Fibroblast of the aortic adventitia (primary cell): ENCODE data around the gene SLC24A3. TPM values are rescaled to one million over a fixed set of nuclear protein-coding genes. Genes with fewer than 3 reads are reported as not detected.

Experiments used
- DNase-seq: peaks from one replicate; pipeline ENCODE4 v3.0.0-alpha.2; 2010; ENCODE audit warnings: low read depth
- H3K4me3 ChIP-seq: 2 replicates; pipeline ENCODE4 v1.5.1; 2011; ENCODE audit warnings: low read depth, mild to moderate bottlenecking, control low read depth, low read length, moderate library complexity
- CTCF ChIP-seq: IDR thresholded peaks from 2 replicates; pipeline ENCODE4 v1.5.1; 2011; ENCODE audit warnings: mild to moderate bottlenecking, low read length, control low read depth, inconsistent platforms; ENCODE audit not compliant: insufficient read depth
- total RNA-seq: library from RNA; depleted of rRNA; stranded (reverse); fragments of >200 nt; gene quantifications from 2 replicates; pipeline ENCODE4 v1.2.3, GENCODE V29; 2012; ENCODE audit warnings: low replicate concordance

SLC24A3 gene
- total RNA-seq, 1 donor = not detected

DNA sequence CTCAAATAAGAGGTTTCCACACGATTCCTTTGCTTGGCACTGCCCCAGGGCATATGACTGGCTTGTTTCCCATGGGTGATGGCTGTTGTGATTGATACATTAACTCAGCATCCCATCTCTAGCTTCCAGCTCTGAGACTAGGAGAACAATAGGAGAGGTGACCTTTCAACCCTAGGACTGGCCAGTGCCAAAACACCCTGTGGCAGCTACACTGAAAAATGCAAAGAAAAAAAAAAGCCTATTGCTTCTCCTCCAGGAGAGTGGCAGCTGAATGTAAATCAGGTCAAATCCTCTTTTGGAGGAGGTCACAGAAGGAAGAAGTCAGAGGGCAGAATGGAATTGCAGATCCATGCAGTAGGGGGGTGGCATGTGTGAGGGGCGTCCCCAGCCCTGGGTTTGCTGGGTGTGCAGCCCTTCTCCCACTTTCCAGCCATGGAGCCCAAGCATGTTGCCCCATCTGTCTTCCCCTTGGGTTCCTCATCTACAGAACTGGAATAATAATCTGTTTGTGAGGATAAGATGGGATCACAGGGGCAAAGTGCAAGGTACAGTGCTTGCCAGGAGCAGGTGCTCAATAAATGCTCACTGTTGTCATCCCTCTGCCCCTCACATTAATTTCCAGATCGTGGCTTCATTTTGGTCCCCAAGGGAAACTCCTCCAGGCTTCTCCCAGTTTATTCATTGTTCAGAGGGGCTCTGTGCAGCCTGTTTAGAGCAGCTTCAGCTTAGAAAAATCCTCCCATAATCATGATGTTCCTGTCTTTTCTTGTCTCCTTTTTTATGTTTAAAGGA, 300.6 kb downstream of the SLC24A3 start:
- no peak for DNase-seq
- no peak overlapping the region for H3K4me3 ChIP-seq
- no peak for TF ChIP-seq CTCF

GRCh38 chr20:19515074-19515473, 302.6 kb downstream of the SLC24A3 start:
- DNase-seq = no peak
- no peak overlapping the region for H3K4me3 ChIP-seq
- no peak for TF ChIP-seq CTCF

GRCh38 chr20:19519466-19519865, 307.0 kb downstream of the SLC24A3 start:
- no peak overlapping the region for H3K4me3 ChIP-seq
- TF ChIP-seq CTCF = no peak
- no peak for DNase-seq

GRCh38 chr20:19520261-19520660, 307.8 kb downstream of the SLC24A3 start:
- no peak for TF ChIP-seq CTCF
- no peak for DNase-seq
- H3K4me3 ChIP-seq = no peak overlapping the region

DNA sequence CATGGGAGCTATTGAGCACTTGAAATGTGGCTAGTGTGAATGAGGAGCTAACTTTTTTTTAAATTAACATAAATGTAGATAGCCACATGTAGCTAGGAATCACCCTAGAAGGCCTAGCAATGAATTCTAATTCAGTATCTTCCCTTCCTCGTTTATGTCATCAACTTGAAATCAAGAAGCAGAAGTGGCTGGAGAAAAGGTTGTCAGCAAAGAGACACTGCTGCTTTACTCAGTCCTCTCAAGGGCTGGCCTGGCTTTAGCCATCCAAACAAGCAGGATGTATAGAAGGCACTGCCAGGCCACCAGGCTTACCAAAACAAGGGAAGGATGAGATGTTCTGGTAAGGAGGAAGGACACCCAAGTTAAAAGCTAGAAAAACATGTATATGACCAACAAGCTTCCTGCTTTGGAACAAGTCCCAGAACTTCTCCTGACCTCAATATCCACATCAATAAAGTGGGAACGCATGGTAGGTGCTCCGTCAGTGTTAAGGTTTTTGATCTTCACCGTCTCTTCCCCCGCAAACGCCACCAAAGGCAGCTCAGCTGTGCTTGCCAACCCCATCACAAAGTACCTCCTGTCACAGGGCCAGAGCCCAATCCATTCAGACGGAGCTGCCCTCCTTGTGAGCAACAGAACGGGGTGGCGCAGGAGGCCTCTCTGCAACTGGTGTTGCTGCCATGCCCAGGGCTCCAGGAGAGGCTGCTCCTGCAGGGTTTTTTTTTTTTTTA, 309.8 kb downstream of the SLC24A3 start:
- H3K4me3 ChIP-seq = no peak overlapping the region
- TF ChIP-seq CTCF = no peak
- DNase-seq = no peak

DNA sequence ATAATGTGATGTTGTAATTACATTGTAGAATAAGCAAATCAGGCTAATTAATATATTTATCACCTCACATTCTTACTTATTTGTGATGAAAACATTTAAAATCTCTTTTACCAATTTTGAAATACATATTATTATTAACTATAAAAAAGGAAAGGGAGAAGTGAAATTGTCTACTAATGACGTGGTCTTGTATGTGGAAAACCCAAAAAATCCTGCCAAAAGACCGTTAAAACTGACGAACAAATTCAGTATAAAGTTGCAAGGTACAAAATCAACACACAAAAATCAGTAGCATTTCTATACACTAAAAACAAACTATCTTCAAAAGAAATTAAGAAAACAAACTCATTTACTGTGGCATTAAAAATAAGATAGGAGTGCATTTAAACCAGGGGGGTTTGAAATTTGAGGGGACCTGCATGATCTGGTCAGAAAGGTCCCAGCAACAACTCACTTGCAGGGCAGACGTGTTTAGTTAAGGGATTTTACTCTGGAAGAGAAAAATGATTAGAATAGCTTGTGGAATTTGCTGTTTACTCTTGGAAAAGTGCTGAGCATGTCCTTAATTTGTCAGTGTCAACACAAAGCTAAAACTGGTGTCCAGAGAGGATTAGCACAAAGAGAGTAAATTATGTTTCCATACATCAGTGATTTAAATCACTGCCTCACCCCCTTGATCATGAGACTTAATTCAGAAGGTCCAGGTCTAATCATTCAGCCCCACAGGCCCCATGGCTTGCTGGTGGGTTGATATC, 310.6 kb downstream of the SLC24A3 start:
- no peak for TF ChIP-seq CTCF
- no peak overlapping the region for H3K4me3 ChIP-seq
- DNase-seq = no peak
